Tibial nerve (tissue), 4 donors: ENCODE results near the gene SFMBT2. TPM values are rescaled to one million over a fixed set of nuclear protein-coding genes. Genes with fewer than 3 reads are reported as not detected.
A peak's percentile ranks its signal among the peaks of the same experiment; 100 is the strongest.

Experiments
- DNase-seq, 2 donors: peaks; one replicate each; pipeline ENCODE4 v3.0.0-alpha.2; 2019; ENCODE audit warnings: low spot score in 2 of 2
- H3K27ac ChIP-seq, 4 donors: fragments of 200-600 bp; sonication (generic) in 3 of 4; one replicate each; pipeline ENCODE4 v1.5.1; 2017 to 2019; ENCODE audit warnings: mild to moderate bottlenecking in 1 of 4
- H3K27me3 ChIP-seq, 2 donors: fragments of 200-600 bp; sonication (generic) in 1 of 2; one replicate each; pipeline versions ENCODE4 v1.5.1 to v1.6.0; 2017 to 2019
- H3K36me3 ChIP-seq, 3 donors: fragments of 200-600 bp; sonication (generic); one replicate each; pipeline ENCODE4 v1.5.1; 2018 to 2019
- H3K4me1 ChIP-seq, 4 donors: fragments of 200-600 bp; sonication (generic) in 3 of 4; one replicate each; pipeline ENCODE4 v1.5.1; 2017 to 2019
- H3K4me3 ChIP-seq, 4 donors: fragments of 200-600 bp; sonication (generic) in 3 of 4; one replicate each; pipeline ENCODE4 v1.5.1; 2017 to 2019; ENCODE audit warnings: mild to moderate bottlenecking in 1 of 4, moderate library complexity in 1 of 4
- H3K9me3 ChIP-seq, 4 donors: fragments of 200-600 bp; sonication (generic) in 3 of 4; one replicate each; pipeline ENCODE4 v1.5.1; 2017 to 2019
- CTCF ChIP-seq, 5 experiments: fragments of 200-600 bp in 3 of 5; fragments of 450-650 bp in 2 of 5; sonication (generic) in 3 of 5; IDR thresholded peaks; one replicate each; pipeline ENCODE4 v1.5.1; 2016 to 2019; ENCODE audit warnings: antibody characterized with exemption in 5 of 5, mild to moderate bottlenecking in 3 of 5, moderate library complexity in 2 of 5
- EP300 ChIP-seq, 2 donors: sonication (generic); formaldehyde crosslinking; IDR thresholded peaks; one replicate each; pipeline ENCODE4 v1.6.1; 2017; ENCODE audit warnings: antibody characterized with exemption in 2 of 2, mild to moderate bottlenecking in 1 of 2
- POLR2A ChIP-seq, 2 donors: fragments of 450-650 bp; IDR thresholded peaks; one replicate each; pipeline ENCODE4 v1.6.1; 2017; ENCODE audit warnings: antibody characterized with exemption in 2 of 2, mild to moderate bottlenecking in 2 of 2, moderate library complexity in 2 of 2
- whole genome bisulfite sequencing, 2 donors: methylation state at CpG; one replicate each; pipeline ENCODE4 v1.1.5; 2018; 5-methylcytosine and 5-hydroxymethylcytosine counted together
- total RNA-seq, 4 donors: library from RNA; depleted of rRNA; stranded (reverse); fragments of >200 nt; gene quantifications; one replicate each; pipeline ENCODE4 v1.1.0, GENCODE V29; 2016

Gene SFMBT2
- total RNA-seq, 4 donors from 2014 or later, result 10.2 to 24.0 (median 15.4) TPM

DNA sequence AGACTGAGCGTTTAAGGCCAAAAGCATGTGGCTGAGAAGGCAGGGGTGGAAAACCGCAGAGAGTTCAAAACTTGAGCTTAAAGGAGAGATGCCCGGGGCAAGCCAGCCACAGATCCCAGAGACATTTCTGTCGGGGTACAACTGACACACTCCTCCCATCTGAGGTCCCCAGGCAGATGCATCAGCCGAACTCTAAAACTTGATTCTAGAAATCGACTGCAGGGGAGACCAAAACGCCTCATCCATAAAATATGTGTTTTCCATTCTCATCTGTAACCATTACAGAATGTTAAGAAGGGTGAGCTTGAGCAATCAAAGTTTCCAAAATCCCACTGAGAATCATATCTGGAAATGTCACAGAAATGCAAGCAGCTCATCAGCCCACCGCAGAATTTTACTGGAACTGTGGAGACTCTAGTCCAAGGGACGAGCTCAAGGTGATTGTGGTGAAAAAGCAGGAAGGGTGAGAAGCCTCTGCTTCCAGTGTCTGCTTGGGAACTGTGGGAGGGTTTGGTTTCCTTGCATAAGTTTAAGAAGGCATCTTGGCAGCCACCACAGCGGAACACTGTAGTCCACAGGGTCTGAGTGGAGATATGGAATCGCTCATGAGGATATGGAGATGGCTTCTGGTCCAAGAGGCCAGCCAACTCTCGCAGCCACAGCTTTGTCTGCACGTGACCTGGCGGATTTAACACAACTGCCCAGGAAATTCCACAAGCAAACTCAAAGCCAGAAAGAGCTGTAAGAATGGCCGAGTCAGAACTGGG is 249.2 kb downstream of the SFMBT2 start:
- TF ChIP-seq POLR2A (IDR thresholded peaks at IDR 0.05) (no peak), EP300 (IDR thresholded peaks at IDR 0.05) (peak in 1 of 2 donors; percentile 23)
- peak overlapping the region in 1 of 4 donors; percentile 14 for H3K27ac ChIP-seq
- H3K4me1 ChIP-seq, result no peaks in the 10 kb centered on the region
- H3K27me3 ChIP-seq, result no peaks in the 10 kb centered on the region
- 69 to 82% methylated on average over 15 of the region's 15 CpGs for WGBS, 2 donors
- no peaks in the 10 kb centered on the region for H3K9me3 ChIP-seq
- H3K4me3 ChIP-seq, result no peak overlapping the region
- peaks cover 0 to 59% (median 5%) of the 10 kb centered on the region in 3 donors for H3K36me3 ChIP-seq
- no peak for DNase-seq

GRCh38 chr10:7159928-7160327 is 250.9 kb downstream of the SFMBT2 start:
- TF ChIP-seq EP300 (IDR thresholded peaks at IDR 0.05) (no peak), POLR2A (IDR thresholded peaks at IDR 0.05) (no peak), CTCF (IDR thresholded peaks at IDR 0.05) (no peak)
- Histone ChIP-seq H3K27me3 (no peaks in the 10 kb centered on the region), H3K4me3 (no peak overlapping the region), H3K4me1 (no peaks in the 10 kb centered on the region), H3K27ac (no peak overlapping the region), H3K36me3 (peaks cover 0 to 52% (median 5%) of the 10 kb centered on the region in 3 donors), H3K9me3 (no peaks in the 10 kb centered on the region)
- WGBS, 2 donors, result 77 to 83% methylated on average over 5 of the region's 5 CpGs
- DNase-seq, result no peak

DNA sequence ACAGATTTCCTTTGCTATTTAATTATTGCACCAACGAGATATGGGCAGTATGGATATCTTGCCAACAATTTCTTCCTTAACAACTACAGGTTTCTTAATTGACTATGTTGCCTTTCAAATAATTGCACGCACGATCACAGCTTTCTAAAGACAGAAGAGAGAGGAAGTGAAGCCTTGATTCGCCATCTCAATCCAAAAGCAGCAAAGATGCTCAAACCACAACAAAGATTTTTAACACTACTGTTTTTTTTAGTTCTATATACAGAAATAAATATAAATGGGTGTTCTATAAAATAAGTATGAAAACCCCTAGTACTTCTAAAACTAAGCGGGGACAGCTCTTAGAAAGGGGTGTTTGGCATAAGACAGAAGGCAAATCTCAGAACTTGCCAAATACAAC is 251.3 kb downstream of the SFMBT2 start:
- Histone ChIP-seq H3K36me3 (peaks cover 0 to 49% (median 5%) of the 10 kb centered on the region in 3 donors), H3K4me3 (no peak overlapping the region), H3K27me3 (no peaks in the 10 kb centered on the region), H3K9me3 (no peaks in the 10 kb centered on the region), H3K4me1 (no peaks in the 10 kb centered on the region), H3K27ac (no peak overlapping the region)
- no peak for TF ChIP-seq EP300 (IDR thresholded peaks at IDR 0.05)
- no peak for TF ChIP-seq CTCF (IDR thresholded peaks at IDR 0.05)
- no peak for TF ChIP-seq POLR2A (IDR thresholded peaks at IDR 0.05)
- 81 to 83% methylated on average over 5 of the region's 5 CpGs for WGBS, 2 donors
- no peak for DNase-seq

GRCh38 chr10:7157091-7157490 is 253.7 kb downstream of the SFMBT2 start:
- Histone ChIP-seq H3K9me3 (no peaks in the 10 kb centered on the region), H3K27ac (no peak overlapping the region), H3K36me3 (peaks cover 0 to 25% (median 0%) of the 10 kb centered on the region in 3 donors), H3K4me1 (no peaks in the 10 kb centered on the region), H3K27me3 (no peaks in the 10 kb centered on the region), H3K4me3 (no peak overlapping the region)
- WGBS, 2 donors, result 76 to 79% methylated on average over 2 of the region's 2 CpGs
- no peak for TF ChIP-seq POLR2A (IDR thresholded peaks at IDR 0.05)
- no peak for TF ChIP-seq EP300 (IDR thresholded peaks at IDR 0.05)
- TF ChIP-seq CTCF (IDR thresholded peaks at IDR 0.05), result no peak
- no peak for DNase-seq

GRCh38 chr10:7153750-7154149 is 257.1 kb downstream of the SFMBT2 start:
- no peak for DNase-seq
- Histone ChIP-seq H3K4me3 (no peak overlapping the region), H3K9me3 (no peaks in the 10 kb centered on the region), H3K36me3 (no peaks in the 10 kb centered on the region), H3K4me1 (no peaks in the 10 kb centered on the region), H3K27ac (no peak overlapping the region), H3K27me3 (peaks cover 0 to 3% of the 10 kb centered on the region in 2 donors)
- TF ChIP-seq EP300 (IDR thresholded peaks at IDR 0.05) (no peak), CTCF (IDR thresholded peaks at IDR 0.05) (no peak)
- 98 to 100% methylated on average over 1 of the region's 1 CpG for WGBS, 2 donors
